ENCODE data around the gene NT5DC1.

DNA sequence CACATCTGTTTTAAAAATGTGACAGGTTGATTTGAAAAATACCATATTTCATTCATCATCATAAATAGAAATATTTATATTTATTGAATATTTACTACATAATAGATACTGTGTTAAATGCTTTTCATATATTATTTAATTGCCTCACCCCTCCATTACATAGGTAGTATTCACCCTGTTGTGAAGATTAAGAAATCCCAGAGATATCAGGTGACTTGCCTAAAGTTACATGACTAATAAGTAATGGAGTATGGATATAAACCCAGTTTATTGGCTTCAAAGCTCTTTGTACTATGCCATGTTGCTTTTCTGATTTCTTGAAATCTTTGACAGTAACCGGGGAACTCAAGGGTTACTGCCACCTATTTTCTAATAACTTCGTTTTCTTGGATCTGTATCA is 189.2 kb downstream of the NT5DC1 start:
- TF ChIP-seq, protein P1, sequence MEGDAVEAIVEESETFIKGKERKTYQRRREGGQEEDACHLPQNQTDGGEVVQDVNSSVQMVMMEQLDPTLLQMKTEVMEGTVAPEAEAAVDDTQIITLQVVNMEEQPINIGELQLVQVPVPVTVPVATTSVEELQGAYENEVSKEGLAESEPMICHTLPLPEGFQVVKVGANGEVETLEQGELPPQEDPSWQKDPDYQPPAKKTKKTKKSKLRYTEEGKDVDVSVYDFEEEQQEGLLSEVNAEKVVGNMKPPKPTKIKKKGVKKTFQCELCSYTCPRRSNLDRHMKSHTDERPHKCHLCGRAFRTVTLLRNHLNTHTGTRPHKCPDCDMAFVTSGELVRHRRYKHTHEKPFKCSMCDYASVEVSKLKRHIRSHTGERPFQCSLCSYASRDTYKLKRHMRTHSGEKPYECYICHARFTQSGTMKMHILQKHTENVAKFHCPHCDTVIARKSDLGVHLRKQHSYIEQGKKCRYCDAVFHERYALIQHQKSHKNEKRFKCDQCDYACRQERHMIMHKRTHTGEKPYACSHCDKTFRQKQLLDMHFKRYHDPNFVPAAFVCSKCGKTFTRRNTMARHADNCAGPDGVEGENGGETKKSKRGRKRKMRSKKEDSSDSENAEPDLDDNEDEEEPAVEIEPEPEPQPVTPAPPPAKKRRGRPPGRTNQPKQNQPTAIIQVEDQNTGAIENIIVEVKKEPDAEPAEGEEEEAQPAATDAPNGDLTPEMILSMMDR (IDR thresholded peaks at IDR 0.05) = no peak
- no peak for TF ChIP-seq POLR2A (IDR thresholded peaks at IDR 0.05)

All from body of pancreas (tissue), 4 donors.